SH-SY5Y (cell line): Measurements from ENCODE around the gene FAM174B.

Source experiments
- GATA2 ChIP-seq: IDR thresholded peaks from 2 replicates; pipeline ENCODE4 v1.6.1; 2011; ENCODE audit warnings: mild to moderate bottlenecking, low read depth, low read length
- GATA3 ChIP-seq: IDR thresholded peaks from 2 replicates; pipeline ENCODE4 v1.6.1; 2011; ENCODE audit warnings: low read depth, mild to moderate bottlenecking, low read length, moderate library complexity

- TF ChIP-seq GATA2 (no peak), GATA3 (no peak)
These were observed 41.7 kb downstream of the FAM174B start for GRCh38 chr15:92613841-92614240.
